Esophagus (tissue), 2 donors: ENCODE data around the gene HSPA9. TPM values are rescaled to one million over a fixed set of nuclear protein-coding genes. Genes with fewer than 3 reads are reported as not detected.
A peak's percentile ranks its signal among the peaks of the same experiment; 100 is the strongest.
"Not testable (repeated sequence)": the region's sequence is repeated elsewhere in the genome, so short reads cannot be mapped to it uniquely, and the experiment has no call there.

Experiments
- H3K27ac ChIP-seq, 2 donors: one replicate each; pipeline ENCODE4 v1.5.1; 2013; ENCODE audit warnings: low read depth in 2 of 2, mild to moderate bottlenecking in 2 of 2, inconsistent platforms in 1 of 2, low read length in 1 of 2, moderate library complexity in 1 of 2
- H3K27me3 ChIP-seq, 2 donors: one replicate each; pipeline ENCODE4 v1.6.1; 2013; ENCODE audit warnings: low read length in 2 of 2, control low read depth in 1 of 2, mild to moderate bottlenecking in 1 of 2; ENCODE audit not compliant: insufficient read depth in 2 of 2, control insufficient read depth in 1 of 2
- H3K36me3 ChIP-seq, 2 donors: one replicate each; pipeline ENCODE4 v1.6.1; 2013; ENCODE audit warnings: low read length in 1 of 2; ENCODE audit not compliant: control insufficient read depth in 2 of 2, insufficient read depth in 2 of 2
- H3K4me1 ChIP-seq, 2 donors: one replicate each; pipeline ENCODE4 v1.6.1; 2013; ENCODE audit warnings: low read length in 1 of 2; ENCODE audit not compliant: control insufficient read depth in 2 of 2, insufficient read depth in 2 of 2
- H3K4me3 ChIP-seq, 2 donors: one replicate each; pipeline ENCODE4 v1.5.1; 2013; ENCODE audit warnings: low read length in 2 of 2, mild to moderate bottlenecking in 2 of 2, low read depth in 1 of 2, moderate library complexity in 1 of 2
- H3K9me3 ChIP-seq, 2 donors: one replicate each; pipeline ENCODE4 v1.6.1; 2013; ENCODE audit warnings: mild to moderate bottlenecking in 2 of 2, low read depth in 1 of 2, low read length in 1 of 2, moderate library complexity in 1 of 2; ENCODE audit not compliant: control insufficient read depth in 2 of 2, insufficient read depth in 1 of 2
- WGBS, 2 donors: extraction: QIAGEN DNeasy Blood & Tissue Kit; methylation state at CpG; one replicate each; pipeline ENCODE4 v1.1.7; 2013; 5-methylcytosine and 5-hydroxymethylcytosine counted together
- polyA plus RNA-seq, 2 donors: library from polyadenylated mRNA; stranded (reverse); fragments of 200-250 nt; gene quantifications; one replicate each; pipeline ENCODE4 v1.2.3, GENCODE V29; 2013
- donor health status: healthy with polysubstance abuse.
- donor health status: Bipolar disorder and iron deficiency.

Gene HSPA9
- polyA plus RNA-seq, 2 donors: 78.5 to 111 TPM

DNA sequence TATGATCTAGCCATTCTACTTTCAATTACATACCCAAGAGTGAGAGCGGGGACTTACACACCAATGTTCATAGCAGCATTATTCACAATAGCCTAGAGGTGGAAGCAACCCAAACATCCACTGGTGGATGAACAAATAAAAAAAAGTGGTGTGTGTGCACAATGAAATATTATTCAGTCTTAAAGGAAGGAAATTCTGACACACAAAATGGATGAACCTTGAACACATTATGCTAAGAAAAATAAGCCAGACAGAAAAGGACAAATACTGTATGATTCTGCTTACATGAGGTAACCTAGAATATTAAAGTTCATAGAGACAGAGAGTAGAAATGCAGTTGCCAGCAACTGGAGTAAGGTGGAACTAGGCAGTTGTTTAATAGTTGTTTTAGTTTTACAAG, 54.2 kb downstream of the HSPA9 start:
- no peak overlapping the region for H3K27ac ChIP-seq
- H3K9me3 ChIP-seq: no peaks in the 10 kb centered on the region
- no peaks in the 10 kb centered on the region for H3K4me1 ChIP-seq
- H3K27me3 ChIP-seq: no peaks in the 10 kb centered on the region
- WGBS, 2 donors: 100% methylated on average over 1 of the region's 1 CpG
- no peak overlapping the region for H3K4me3 ChIP-seq
- H3K36me3 ChIP-seq: peaks cover 0 to 6% of the 10 kb centered on the region in 2 donors

DNA sequence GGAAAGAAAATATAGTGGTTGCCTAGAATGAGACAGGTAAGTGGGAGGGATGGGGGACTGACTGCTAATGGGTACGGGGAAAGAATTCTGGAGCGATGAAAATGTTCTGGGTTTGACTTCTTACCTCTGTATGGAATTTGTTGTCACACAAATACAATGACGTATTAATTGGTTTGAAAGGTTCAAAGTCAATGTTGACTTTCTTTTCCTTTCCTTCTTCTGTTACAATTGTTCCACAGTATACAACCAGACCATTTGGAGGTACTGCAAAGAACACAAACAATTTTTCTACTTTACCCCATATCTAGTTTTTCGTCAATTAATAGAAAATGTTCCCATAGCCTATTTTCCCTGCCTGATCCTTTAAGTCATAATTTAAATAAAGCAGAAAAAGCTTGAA, 57.8 kb downstream of the HSPA9 start:
- no peak overlapping the region for H3K4me3 ChIP-seq
- no peaks in the 10 kb centered on the region for H3K4me1 ChIP-seq
- H3K9me3 ChIP-seq: no peaks in the 10 kb centered on the region
- no peak overlapping the region for H3K27ac ChIP-seq
- H3K36me3 ChIP-seq: peaks cover 6 to 17% of the 10 kb centered on the region in 2 donors
- H3K27me3 ChIP-seq: no peaks in the 10 kb centered on the region
- WGBS, 2 donors: 91 to 94% methylated on average over 4 of the region's 4 CpGs

DNA sequence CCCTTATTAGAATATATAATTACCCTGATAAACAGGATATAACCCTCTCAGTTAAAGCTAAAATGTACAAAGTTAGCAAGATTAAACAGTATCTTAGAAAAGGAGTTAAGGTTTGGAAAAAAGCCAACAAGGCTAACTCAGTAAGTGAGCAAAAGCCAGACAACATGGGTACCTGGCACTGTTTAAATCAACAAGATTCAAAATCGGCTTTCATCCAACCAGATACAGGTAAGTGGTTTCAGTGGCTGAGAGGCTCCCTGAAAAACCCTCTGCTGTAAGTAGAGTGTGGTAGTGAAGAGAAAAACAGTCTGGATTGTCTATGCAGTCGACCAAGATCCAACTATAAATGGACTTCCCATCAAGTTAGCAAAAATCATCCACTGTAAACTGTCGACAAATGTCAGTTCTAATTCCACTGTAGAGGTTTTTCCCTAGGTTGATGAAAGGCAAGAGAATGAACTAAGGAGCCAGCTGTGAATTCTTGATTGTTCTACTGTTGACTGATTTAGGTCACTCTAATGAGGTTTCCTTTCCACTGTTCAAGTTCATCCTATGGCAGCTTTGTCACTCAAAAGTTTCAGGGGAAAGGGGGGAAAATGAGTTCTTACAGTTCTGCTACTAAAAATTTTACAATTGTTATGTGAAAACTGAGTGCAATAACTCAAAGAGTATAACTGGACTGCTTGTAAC, 59.5 kb downstream of the HSPA9 start:
- no peak overlapping the region for H3K27ac ChIP-seq
- peaks cover 9 to 20% of the 10 kb centered on the region in 2 donors for H3K36me3 ChIP-seq
- no peaks in the 10 kb centered on the region for H3K27me3 ChIP-seq

DNA sequence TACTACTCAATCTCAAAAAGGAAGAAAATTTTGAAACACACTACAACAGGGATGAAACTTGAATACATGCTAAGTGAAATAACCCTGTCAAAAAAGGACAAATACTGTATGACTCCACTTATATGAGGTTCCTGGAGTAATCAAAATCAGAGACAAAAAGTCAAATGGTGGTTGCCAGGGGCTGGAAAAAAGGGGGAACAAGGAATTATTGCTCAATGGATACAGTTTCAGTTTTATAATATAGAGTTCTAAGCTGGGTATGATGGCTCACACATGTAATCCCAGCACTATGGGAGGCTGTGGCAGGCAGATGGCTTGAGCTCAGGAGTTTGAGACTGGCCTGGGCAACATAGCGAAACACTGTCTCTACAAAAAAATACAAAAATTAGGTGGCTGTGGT, 61.2 kb downstream of the HSPA9 start:
- H3K9me3 ChIP-seq: no peaks in the 10 kb centered on the region
- H3K4me1 ChIP-seq: no peaks in the 10 kb centered on the region
- H3K27ac ChIP-seq: no peak overlapping the region
- no peak overlapping the region for H3K4me3 ChIP-seq
- no peaks in the 10 kb centered on the region for H3K27me3 ChIP-seq
- H3K36me3 ChIP-seq: peaks cover 9 to 20% of the 10 kb centered on the region in 2 donors
- 98 to 100% methylated on average over 1 of the region's 1 CpG for WGBS, 2 donors

More for the DNA sequence above, 59.5 kb downstream of the HSPA9 start:
- Histone ChIP-seq H3K9me3 (no peaks in the 10 kb centered on the region), H3K4me3 (no peak overlapping the region), H3K4me1 (no peaks in the 10 kb centered on the region)
- WGBS, 2 donors: 77 to 81% methylated on average over 3 of the region's 3 CpGs

DNA sequence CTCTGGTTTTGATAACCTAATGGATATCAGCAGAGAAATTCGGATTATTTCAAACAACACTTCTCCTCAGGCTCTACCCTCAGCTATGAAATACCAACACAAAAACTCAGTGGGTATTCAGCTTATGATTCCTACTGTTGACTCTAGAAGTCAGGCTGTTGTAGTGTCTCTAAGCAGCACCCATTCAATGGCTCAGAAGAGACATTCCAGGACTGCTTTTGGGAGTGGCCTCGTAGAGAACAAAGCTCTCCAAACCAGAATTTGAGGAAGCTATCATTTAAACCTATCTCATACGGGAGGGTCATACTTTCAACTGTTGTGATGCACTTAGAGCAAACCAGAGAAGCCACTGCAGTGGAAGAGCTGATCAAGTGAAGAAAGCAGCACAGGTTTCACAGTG, 66.2 kb downstream of the HSPA9 start:
- no peaks in the 10 kb centered on the region for H3K9me3 ChIP-seq
- H3K4me1 ChIP-seq: peaks cover 0 to 2% of the 10 kb centered on the region in 2 donors
- no peak overlapping the region for H3K27ac ChIP-seq
- no peaks in the 10 kb centered on the region for H3K27me3 ChIP-seq
- H3K36me3 ChIP-seq: peaks cover 3 to 10% of the 10 kb centered on the region in 2 donors
- H3K4me3 ChIP-seq: no peak overlapping the region
- 41 to 61% methylated on average over 3 of the region's 3 CpGs for WGBS, 2 donors

DNA sequence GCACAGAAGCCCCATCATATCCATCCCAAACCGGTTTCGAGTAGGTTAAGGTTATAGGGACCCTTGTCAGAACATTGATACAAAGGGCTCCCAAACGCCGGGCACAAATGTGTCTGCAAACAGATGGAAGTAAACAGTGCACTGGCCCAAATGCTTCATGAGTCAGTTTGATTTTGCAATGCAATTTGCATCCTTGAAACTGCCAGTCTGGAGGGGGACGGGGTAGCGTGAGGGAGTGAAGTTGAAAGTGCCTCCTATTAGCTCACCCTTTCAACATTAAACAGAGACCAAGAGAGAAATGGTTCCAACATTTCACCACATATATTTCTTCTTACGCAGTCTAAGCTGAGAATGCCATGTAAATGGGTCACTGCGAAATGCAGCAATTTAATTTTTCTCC, 67.7 kb downstream of the HSPA9 start:
- H3K36me3 ChIP-seq, H3K9me3 ChIP-seq, H3K4me1 ChIP-seq, H3K27ac ChIP-seq, H3K27me3 ChIP-seq, H3K4me3 ChIP-seq: not testable (repeated sequence)
- WGBS, 2 donors: 85 to 86% methylated on average over 8 of the region's 8 CpGs

DNA sequence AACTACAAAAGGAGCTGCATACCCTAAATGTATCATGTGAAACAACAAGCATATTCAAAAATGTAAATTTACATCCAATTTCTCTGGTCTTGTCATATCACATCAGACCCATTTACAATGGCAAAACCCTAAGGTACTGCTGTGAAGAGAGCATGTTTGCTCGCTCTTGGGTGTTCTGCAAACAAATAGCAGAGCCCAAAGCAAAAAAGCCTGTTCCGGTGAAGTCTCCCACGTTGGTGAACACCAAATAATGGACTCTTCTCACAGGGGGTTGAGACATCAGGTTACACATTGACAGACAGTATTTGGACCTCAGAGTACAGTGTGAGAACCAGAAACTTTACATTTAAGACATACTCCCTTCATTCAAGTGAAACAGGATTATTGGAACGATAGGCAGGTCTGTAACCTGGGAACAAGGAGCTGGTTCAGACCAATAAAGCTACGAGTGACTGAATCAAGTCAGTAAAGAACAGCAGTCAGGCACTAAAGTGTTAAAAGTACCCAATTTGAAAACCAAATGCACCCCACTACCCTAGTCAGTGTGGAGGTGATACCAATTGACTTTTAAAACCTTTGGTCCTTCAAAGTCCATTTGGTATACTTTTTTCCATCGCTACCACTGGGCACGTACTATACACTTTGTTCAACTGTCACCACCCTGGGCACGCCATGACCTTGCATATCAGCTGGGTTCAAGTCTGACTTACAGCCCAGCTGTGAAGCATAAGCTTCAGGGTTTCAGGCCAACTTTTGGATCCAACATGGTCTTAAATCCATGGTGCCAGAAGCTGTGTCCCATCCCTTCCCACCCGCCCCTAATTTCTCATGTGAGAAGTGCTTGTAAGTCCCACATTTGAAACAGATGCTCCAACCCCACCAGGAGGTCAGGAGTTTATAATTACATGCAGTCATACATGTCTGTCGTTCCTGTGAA, 68.6 kb downstream of the HSPA9 start:
- peak overlapping the region in 1 of 2 donors; percentile 14 for H3K27ac ChIP-seq
- H3K4me1 ChIP-seq: peaks cover 1 to 6% of the 10 kb centered on the region in 2 donors
- 82 to 86% methylated on average over 10 of the region's 10 CpGs for WGBS, 2 donors
- H3K27me3 ChIP-seq: no peaks in the 10 kb centered on the region
- H3K9me3 ChIP-seq: no peaks in the 10 kb centered on the region
- H3K36me3 ChIP-seq: peaks cover 3% of the 10 kb centered on the region in 2 donors
- H3K4me3 ChIP-seq: no peak overlapping the region

DNA sequence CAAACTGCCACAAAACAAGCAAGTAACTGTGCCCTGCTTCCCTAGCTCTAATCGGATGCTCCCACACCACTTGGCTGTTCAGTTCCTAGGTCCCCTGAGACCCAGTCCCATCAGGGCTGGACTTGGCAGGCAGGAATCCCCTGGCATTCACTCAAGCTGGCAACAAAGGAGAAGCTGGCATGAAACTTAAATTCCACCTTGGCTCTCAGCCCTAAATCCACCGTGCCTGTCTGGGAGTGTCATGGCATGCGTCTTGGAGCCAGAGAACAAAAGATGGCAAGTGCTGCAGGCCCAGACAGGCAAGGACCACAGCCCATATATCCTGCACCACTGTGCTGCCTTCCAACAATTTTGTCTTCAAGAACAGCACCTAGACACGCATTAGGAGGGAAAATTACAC, 70.4 kb downstream of the HSPA9 start:
- Histone ChIP-seq H3K4me1 (peaks cover 2 to 11% of the 10 kb centered on the region in 2 donors), H3K36me3 (peaks cover 0 to 3% of the 10 kb centered on the region in 2 donors), H3K27me3 (no peaks in the 10 kb centered on the region), H3K4me3 (no peak overlapping the region), H3K9me3 (no peaks in the 10 kb centered on the region), H3K27ac (peak overlapping the region; percentile 90 to 91)
- WGBS, 2 donors: 27 to 35% methylated on average over 4 of the region's 4 CpGs
